Activated CD4-positive, CD25-positive, alpha-beta regulatory T cell treated with anti-CD3 and anti-CD28 coated beads, Interleukin-2, amount 50 U/mL, for 72 hours (primary cell): ENCODE data around the gene GAB4.

ENCODE experiments used
- DNase-seq: peaks from one replicate; pipeline ENCODE4 v3.0.0; 2021

The GAB4 gene

DNA sequence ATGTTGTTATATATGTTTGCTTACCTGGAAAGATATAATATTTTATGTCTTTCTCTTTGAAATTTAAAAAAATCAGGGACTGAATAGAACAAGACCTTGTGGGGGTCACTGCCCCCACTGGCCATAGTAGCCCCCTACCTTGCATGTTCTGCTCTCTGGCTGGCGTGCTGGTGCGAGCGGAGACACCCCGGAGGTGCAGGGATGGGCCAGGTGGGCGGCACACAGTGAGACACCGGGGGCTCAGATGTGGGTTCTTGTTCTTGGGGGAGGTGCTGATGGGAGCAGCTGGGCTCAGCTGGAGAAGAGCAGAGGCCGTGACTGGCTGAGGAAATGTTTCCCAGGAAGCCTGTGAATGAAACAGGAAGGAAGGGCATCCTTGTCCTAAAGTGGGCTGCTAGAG is 20.2 kb downstream of the GAB4 start:
- no peak for DNase-seq

DNA sequence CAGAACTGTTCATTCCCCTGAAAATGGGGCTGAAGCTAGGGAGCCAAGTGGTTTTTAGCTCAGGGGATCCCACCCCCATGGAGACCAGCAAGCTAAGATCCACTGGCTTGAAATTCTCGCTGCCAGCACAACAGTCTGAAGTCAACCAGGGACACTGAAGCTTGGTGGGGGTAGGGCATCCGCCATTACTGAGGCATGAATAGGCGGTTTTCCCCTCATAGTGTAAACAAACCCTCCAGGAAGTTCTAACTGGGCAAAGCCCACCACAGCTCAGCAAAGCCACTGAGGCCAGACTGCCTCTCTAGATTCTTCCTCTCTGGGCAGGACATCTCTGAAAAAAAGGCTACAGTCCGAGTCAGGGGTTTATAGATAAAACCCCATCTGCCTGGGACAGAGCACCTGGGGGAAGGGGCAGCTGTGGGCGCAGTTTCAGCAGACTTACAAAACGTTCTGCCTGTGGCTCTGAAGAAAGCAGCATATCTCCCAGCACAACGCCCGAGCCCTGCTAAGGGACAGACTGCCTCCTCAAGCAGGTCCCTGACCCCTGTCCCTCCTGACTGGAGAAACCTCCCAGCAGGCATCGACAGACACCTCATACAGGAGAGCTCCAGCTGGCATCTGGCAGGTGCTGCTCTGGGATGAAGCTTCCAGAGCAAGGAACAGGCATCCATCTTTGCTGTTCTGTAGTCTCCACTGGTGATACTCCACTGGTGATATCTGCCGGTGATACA is 32.7 kb downstream of the GAB4 start:
- no peak for DNase-seq

- no peak for DNase-seq
Observed at GRCh38 chr22:16974298-16975084, 33.5 kb downstream of the GAB4 start.

- no peak for DNase-seq
Observed at GRCh38 chr22:16973591-16974297, 34.3 kb downstream of the GAB4 start.

- no peak for DNase-seq
Observed at GRCh38 chr22:16972311-16972710, 35.7 kb downstream of the GAB4 start.

DNA sequence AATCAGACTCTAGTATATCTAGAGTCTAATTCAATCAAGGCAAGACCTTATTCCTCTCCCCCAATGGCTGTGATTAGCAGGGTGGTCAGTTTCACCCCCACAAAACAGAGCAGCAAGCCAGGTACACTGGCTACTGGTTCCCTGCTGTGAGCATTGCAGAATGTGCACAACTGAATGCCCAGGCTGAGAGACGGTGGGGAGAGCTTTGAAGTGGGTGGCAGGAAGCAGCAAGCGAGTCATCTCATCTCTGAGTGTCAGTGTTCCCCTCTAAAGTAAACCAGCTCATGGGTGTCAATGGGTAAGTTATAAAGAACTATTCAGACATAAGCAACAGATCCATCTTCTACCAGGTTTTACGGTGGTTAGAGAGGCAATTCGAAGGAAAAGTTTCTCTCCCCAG is 37.6 kb downstream of the GAB4 start:
- no peak for DNase-seq

DNA sequence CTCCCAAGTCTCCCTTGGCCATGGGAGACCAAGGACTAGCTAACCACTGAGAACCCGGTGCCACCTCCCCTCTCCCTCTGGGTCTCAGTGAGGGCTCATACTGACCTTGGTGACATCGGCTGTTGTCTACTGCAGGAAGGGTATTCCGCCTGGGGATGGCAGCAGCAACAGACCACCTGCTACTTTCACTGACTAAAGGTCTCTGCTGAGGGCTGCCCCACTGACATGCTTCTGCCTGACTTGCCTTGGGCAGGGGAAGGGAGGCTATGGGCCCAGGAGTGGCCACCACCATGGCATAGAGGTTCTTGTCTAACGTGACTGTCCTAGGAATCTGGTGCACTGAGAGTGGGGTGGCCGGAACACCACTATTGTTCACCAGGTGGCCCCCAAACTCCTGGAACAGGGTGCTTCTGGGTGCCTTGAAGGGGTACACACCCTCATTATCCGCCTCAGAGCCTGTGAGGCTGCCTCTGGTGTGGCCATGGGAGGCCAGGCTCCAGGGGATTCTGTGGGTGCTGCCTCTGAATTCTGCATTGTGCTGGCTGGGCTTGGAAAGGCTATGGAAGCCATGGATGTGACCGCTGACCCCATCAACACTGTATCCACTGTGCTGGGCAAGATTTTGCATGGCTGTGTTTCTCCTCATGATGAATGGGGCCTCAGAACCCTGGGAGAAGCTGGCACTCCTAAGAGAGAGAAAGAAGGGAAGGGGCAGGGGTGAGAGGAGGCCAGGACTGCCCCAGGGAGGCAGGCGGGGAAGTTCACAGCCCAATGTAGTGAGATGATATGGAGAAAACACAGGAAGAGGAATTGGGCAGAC is 38.3 kb downstream of the GAB4 start:
- no peak for DNase-seq

DNA sequence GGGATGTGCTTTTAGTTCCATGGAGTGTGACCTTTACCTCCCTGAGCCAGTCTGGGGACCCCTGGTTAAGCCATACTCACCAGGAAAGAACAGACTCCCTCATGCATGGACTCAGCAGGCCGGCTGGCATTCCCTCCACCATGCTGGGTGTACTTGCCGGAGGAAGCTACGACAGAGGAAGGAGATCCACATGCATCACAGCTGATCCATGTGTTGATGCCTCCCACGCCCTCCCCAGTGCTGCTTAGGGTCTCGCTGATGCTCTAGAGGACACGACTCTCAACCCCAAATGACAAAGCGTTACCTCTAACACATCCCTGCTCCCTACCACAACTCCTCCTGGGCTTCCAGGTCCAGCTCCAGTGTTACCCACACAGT is 39.8 kb downstream of the GAB4 start:
- DNase-seq: no peak

DNA sequence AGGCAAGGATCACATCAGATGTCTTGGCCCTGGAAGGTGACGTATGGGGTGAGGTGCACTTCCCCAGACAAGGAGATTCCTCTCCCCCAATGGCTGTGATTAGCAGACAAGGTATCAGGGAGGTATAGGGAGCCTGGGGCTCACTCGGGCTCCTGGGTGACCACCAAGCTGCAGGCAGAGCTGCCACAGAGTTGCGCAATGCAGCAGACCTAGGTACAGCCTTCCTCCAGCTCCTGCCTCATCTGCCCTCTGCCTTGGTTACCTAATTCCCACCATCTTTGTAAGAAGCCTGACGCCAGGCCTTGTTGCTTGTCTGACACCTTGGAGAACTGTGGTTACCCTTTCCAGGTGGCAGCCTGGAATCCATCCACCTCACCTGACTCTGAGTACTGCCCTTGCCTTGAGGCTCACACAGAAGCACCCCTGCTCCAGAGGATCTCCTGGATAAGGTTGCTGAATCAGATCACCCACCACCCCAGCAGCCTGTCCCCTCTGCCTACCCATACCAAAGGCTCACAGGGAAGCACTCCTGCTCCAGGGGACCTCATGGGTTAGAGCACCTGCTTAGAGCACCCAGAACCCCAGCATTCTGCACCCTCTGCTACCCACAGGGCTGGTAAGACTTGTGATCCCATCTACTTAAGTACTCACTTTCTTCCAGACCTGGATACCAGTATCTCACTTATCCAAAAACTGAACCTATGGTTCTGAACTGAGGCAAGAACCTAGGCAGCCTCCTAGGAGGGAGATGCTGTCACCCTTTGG is 40.4 kb downstream of the GAB4 start:
- DNase-seq: no peak

DNA sequence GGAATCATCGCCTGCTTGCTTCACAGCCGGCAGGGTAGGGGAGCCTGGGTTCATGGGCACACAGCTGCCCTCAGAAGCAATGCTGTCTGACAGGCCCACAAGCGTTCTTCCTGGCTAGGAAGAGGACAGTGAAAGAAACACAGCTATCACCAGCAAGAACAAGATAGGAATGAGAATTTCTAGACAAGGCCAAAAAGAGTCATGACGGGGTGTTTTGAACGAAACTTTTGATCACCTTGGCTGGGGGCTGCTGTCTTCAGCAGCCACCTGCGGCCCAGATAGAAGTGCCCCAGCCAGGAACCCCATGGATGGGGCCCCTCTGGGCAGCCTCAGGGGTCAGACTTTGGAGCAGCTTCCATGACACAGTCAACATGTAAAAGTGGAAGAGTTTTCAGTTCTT is 41.8 kb downstream of the GAB4 start:
- no peak for DNase-seq

DNA sequence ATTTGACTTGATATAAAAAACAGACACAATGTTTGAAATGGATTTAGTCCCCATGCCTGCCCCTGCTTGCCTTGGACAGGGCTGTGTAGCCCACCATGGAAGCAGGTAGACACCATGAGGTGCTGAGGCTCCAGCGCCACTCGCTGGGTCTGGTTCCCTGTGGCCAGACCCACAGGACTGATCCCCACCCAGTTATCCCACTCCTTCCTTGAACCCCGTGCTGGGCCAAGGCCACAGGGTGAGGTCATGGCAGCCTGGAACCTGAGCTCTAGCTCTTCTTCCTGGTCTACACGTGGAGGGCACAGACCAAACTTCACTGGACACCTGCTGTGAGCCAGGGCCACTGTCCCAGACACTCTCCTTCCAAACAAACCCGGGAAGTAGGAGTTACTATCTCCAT is 42.5 kb downstream of the GAB4 start:
- DNase-seq: no peak

- no peak for DNase-seq
Observed at GRCh38 chr22:16965083-16965482, 42.9 kb downstream of the GAB4 start.

DNA sequence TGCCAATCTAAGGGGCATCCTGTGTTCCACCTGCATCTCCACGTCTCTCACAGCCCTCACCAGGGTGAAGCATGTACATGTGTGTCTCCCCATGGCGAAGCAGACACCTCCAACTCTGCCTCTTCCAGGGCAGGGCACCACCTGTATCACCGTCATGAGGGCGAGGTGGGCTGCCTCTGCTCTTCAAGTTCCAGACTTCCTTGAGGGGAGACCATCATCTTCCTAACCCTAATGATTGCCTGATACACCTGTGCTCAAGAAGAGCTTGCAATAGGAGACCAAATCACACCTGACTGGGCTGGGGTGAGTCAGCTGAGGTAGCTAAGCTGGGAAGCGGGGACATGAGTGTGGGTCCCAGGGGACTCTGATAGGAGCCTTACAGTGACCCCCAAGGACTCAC is 43.7 kb downstream of the GAB4 start:
- DNase-seq: no peak

GRCh38 chr22:16963189-16963945 is 44.7 kb downstream of the GAB4 start:
- DNase-seq: no peak

DNA sequence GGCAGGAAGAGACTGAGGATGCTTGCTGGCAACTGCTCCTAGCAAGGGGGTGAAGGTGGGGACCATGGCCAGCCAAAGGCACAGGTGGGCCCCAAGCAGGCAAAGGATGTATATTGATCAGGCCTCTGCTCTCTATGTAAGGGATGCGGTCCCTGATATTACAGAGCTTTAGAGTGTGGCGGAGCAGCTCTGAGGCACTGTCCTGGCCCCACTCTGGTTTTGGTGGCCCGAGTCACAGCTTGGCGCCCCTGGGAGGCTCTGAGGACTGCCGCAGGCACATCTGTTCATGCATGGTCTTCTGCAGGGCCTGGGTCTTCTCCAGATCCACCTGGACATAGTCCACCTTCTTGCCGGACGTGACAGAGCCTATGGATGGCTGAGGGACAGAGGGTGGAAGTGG is 45.5 kb downstream of the GAB4 start:
- no peak for DNase-seq

DNA sequence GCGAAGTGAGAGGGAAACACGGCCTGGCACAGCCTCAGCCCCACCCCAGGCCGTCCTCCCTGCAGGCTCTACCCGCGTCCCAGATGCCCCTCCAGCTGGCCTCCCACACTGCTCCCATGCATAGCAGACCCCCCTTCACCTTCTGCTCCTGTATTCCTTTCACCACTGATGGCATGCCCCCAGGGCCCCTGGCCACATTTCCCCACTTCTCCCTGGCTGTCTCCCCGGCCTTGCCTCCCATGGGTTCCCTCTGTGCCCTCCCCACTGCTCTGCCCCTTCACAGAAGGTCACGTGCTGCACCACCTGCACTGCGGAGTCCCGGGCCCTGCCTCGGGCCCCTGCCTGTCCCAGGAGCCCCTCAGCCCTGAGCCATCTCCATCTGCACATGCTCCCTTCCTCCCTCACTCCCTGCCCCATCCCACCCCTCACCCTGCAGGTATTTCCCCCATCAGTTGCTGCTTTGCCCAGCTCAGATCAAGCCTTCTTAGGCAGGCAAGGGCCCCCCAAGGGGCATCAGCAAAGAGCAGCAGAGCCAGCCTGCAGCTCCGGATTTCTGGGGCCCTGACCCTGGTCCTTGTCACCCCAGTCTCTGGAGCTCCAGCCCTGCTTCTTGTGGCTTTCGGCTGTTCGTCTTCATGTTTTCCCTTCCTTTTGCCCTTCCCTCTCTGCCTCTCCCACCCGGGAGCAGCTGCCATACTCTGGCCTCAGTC is 46.4 kb downstream of the GAB4 start:
- no peak for DNase-seq

DNA sequence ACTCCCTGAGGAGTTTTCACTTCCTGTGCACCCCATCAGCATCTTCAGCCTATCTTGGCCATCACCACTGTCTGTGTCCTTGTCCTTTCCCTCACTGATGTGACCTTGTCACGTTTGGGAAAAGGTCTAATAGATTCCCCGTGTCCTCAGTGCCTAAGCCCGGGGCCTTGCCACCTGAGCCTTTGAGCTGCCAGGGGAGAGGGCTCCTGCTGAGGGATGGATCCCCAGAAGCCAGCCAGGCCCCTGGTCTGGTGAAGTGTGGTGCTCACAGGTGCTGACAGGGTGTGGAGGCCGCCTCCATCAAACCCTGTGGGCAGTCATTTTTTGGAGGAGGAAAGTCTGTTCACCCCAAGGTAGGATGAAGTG is 47.2 kb downstream of the GAB4 start:
- DNase-seq: no peak

DNA sequence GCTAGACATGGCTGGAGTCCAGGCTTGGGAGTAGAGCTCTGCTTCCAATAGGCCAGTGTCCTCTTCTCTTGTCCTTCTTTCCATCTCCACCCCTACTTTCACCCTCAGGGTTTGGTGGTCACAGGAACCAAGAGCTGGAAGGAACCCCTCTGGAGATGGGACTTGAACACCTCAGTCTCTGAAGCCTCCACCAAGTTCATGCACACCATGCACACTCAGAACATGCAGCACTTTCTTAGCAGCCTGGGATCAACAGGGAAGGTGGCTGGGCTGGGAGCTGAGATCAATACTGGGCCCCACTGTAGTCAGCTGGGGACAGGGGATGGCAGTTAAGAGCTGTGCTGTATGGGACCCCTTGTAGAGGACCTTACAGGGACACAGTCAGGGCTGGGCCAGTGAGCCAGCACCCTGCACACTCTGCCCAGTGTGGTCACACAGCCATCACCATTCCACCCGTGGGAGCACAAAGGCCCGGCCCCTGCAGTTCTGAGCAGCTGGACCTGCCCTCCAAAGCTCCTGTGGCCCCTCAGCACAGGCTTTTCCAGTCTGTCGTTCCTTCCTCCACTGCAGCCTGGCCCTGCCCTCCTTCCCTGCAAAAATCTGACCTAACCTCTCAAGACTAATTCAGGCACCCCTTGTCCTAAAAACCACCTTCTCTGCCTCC is 47.7 kb downstream of the GAB4 start:
- DNase-seq: no peak

DNA sequence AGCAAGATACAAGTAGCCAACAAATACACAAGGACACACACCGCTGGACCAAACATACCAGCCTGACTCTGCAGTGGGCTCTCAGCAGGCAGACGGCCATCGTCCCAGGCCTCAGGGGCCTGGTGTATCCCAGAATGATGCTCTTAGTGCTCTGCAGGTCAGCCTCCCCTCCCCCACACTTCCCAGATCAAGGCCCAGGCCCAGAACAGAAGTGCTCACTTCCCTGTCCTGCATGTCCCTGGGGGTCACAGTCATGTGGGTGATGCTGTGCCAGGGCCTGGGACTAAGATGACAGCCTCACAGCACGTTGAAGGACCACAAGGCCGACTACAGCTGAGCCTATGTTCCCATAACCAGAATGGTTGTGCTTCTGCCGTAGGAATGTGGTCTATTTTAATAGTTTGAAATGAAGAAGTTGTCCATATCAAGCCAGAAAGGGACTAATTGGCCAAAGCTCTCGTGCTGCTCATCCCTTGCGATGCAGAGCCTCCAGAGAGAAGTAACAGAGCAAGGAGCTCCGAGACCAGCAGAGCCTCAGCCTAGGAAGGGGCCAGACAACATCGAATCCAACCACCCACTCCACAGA is 48.6 kb downstream of the GAB4 start:
- DNase-seq: no peak

DNA sequence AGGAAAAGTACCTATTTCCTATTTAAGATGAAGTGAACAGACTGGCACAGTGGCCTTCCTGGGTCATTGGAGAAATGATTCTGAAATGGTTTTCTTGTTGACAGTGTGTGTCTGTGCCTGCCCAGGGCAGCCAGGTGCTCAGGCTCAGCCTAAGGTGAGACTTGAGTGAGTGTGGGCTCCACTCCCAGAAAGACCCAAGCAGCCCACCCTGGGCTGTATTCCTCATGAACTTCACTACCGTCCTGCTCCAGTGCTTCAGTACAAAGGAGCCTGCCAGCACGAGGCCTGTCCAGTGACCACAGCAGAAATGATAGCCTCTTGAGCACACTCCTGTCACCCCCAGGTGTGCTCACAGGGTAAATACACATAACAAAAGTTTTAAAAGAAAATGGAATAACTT is 49.5 kb downstream of the GAB4 start:
- DNase-seq: no peak
